K562 (cell line): ENCODE results near the gene R3HDM2. TPM values are rescaled to one million over a fixed set of nuclear protein-coding genes. Genes with fewer than 3 reads are reported as not detected.
"Not testable (repeated sequence)": the region's sequence is repeated elsewhere in the genome, so short reads cannot be mapped to it uniquely, and the experiment has no call there.

Experiments
- ATAC-seq: fragments of 200-7000 bp; cut with Tn5 transposase; 3 replicates; pipeline ENCODE4 v1.9.1; 2020; ENCODE audit warnings: moderate library complexity
- BruUV-seq: library from RNA; stranded (reverse); fragments of 400-500 nt; replicated peaks from 2 replicates; lab custom pipeline; 2021; lab: Mats Ljungman, UMichigan
- CTCF ChIA-PET: fragments of 300-600 bp; formaldehyde crosslinking; extraction: SDS; loops from one replicate; lab custom pipeline; 2021; ENCODE audit warnings: low intra/inter-chr PET ratio; lab: Yijun Ruan, JAX
- POLR2A ChIA-PET: fragments of 300-600, 350-650 bp; sonication (Branson Sonifier 250); formaldehyde crosslinking; extraction: SDS; loops from one replicate; lab custom pipeline; 2021; ENCODE audit warnings: antibody characterized with exemption, inconsistent platforms; lab: Yijun Ruan, JAX
- DNase-seq, 4 experiments: peaks; one replicate each; pipeline versions ENCODE4 v3.0.0 to v3.0.0-alpha.2; 2011 to 2018; ENCODE audit warnings: low spot score in 3 of 4, mixed read lengths in 3 of 4; ENCODE audit errors: extremely low read depth in 1 of 4
- FAIRE-seq: peaks from 2 replicates; lab custom pipeline; 2011; peaks lifted over from hg19 to GRCh38; lab: Jason Lieb, UNC
- H2AFZ ChIP-seq: 2 replicates; pipeline ENCODE4 v1.6.0; 2011; ENCODE audit warnings: low read depth, low read length, control low read depth, inconsistent platforms
- H3K27ac ChIP-seq: fragments of 200-600 bp; 3 replicates; pipeline ENCODE4 v1.8.0; 2011; ENCODE audit warnings: low read depth, mild to moderate bottlenecking, control low read depth, inconsistent platforms, low read length, moderate library complexity, mixed read lengths; ENCODE audit errors: extremely low read depth
- H3K27me3 ChIP-seq, 2 experiments: fragments of 300-600 bp in 1 of 2; 2 replicates in 1 of 2; 3 replicates in 1 of 2; pipeline versions ENCODE4 v1.6.0 to v1.8.0; 2011; ENCODE audit warnings: inconsistent platforms in 2 of 2, low read length in 2 of 2, mild to moderate bottlenecking in 1 of 2, mixed read lengths in 1 of 2, moderate library complexity in 1 of 2; ENCODE audit not compliant: control insufficient read depth in 2 of 2, insufficient read depth in 2 of 2
- H3K36me3 ChIP-seq: fragments of 300-600 bp; 3 replicates; pipeline ENCODE4 v1.8.0; 2011; ENCODE audit warnings: mild to moderate bottlenecking, low read length, inconsistent platforms; ENCODE audit not compliant: control insufficient read depth, insufficient read depth
- H3K4me1 ChIP-seq, 2 experiments: fragments of 200-600 bp in 1 of 2; replicated peaks in 1 of 2; 2 replicates in 1 of 2; 3 replicates in 1 of 2; pipeline versions ENCODE4 v1.5.1 to v1.8.0; 2011; ENCODE audit warnings: inconsistent platforms in 2 of 2, low read length in 2 of 2, mild to moderate bottlenecking in 1 of 2, mixed read lengths in 1 of 2, moderate library complexity in 1 of 2; ENCODE audit not compliant: control insufficient read depth in 2 of 2, insufficient read depth in 2 of 2
- H3K4me2 ChIP-seq: 2 replicates; pipeline ENCODE4 v1.6.1; 2011; ENCODE audit warnings: low read length, control low read depth, inconsistent platforms, mixed read lengths; ENCODE audit not compliant: insufficient read depth
- H3K4me3 ChIP-seq: fragments of 200-600 bp; sonication (generic), shearing (Covaris generic); 2 replicates; pipeline ENCODE4 v1.5.1; 2016; ENCODE audit warnings: control low read depth, inconsistent platforms
- H3K79me2 ChIP-seq: fragments of 200-600 bp; 3 replicates; pipeline ENCODE4 v1.8.0; 2011; ENCODE audit warnings: low read length, inconsistent platforms; ENCODE audit not compliant: control insufficient read depth, insufficient read depth
- H3K9ac ChIP-seq, 2 experiments: 2 replicates each; pipeline versions ENCODE4 v1.6.0 to v1.6.1; 2011; ENCODE audit warnings: low read depth in 2 of 2, low read length in 2 of 2, control low read depth in 1 of 2, inconsistent platforms in 1 of 2, mild to moderate bottlenecking in 1 of 2, mixed read lengths in 1 of 2; ENCODE audit not compliant: insufficient read depth in 1 of 2
- H3K9me1 ChIP-seq: one replicate; pipeline ENCODE4 v1.6.0; 2011; ENCODE audit warnings: inconsistent platforms, mild to moderate bottlenecking, low read length, moderate library complexity; ENCODE audit not compliant: control insufficient read depth, insufficient read depth
- H3K9me3 ChIP-seq: replicated peaks from 2 replicates; pipeline ENCODE4 v1.5.1; 2011; ENCODE audit warnings: low read depth, low read length, inconsistent platforms; ENCODE audit not compliant: control insufficient read depth, insufficient read depth
- H4K20me1 ChIP-seq: replicated peaks from 2 replicates; pipeline ENCODE4 v1.6.1; 2011; ENCODE audit warnings: low read length, inconsistent platforms, mixed read lengths; ENCODE audit not compliant: control insufficient read depth, insufficient read depth
- ETV5 ChIP-seq: sonication (generic); formaldehyde crosslinking; IDR thresholded peaks from 2 replicates; pipeline ENCODE4 v1.4.0; 2020; ENCODE audit warnings: low read depth, mild to moderate bottlenecking, missing genetic modification reagents
- GATAD2B ChIP-seq: fragments of 450-650 bp; IDR thresholded peaks from 2 replicates; pipeline ENCODE4 v1.6.1; 2017; ENCODE audit warnings: mild to moderate bottlenecking, borderline replicate concordance
- HMGN3 ChIP-seq: IDR thresholded peaks from 2 replicates; pipeline ENCODE4 v1.6.1; 2011; ENCODE audit warnings: borderline replicate concordance, low read depth, mild to moderate bottlenecking, mixed read lengths, low read length; ENCODE audit not compliant: insufficient read length; ENCODE audit errors: extremely low read depth
- KLF1 ChIP-seq: fragments of 450-650 bp; IDR thresholded peaks from 2 replicates; pipeline ENCODE4 v1.6.1; 2016; ENCODE audit warnings: missing genetic modification characterization, missing compliant biosample characterization
- MAX ChIP-seq: sonication (generic); formaldehyde crosslinking; IDR thresholded peaks from 2 replicates; pipeline ENCODE4 v1.9.0; 2022; ENCODE audit warnings: mild to moderate bottlenecking, missing genetic modification reagents
- NFYB ChIP-seq: IDR thresholded peaks from 2 replicates; pipeline ENCODE4 v1.6.1; 2011; ENCODE audit warnings: mild to moderate bottlenecking, moderate library complexity; ENCODE audit not compliant: insufficient read length; ENCODE audit errors: extremely low read depth
- PRDM10 ChIP-seq: fragments of 450-650 bp; IDR thresholded peaks from 2 replicates; pipeline ENCODE4 v1.6.1; 2018; ENCODE audit not compliant: partially characterized antibody
- SNIP1 ChIP-seq: fragments of 450-650 bp; IDR thresholded peaks from 2 replicates; pipeline ENCODE4 v1.7.1; 2017; ENCODE audit warnings: low read depth, mild to moderate bottlenecking
- STAT5B ChIP-seq: fragments of 250-450 bp; sonication (Bioruptor Pico); IDR thresholded peaks from 2 replicates; pipeline ENCODE4 v1.8.0; 2021; ENCODE audit warnings: mild to moderate bottlenecking, inconsistent platforms
- TAL1 ChIP-seq: fragments of 450-650 bp; IDR thresholded peaks from 2 replicates; pipeline ENCODE4 v1.6.1; 2016; ENCODE audit warnings: mild to moderate bottlenecking
- ZBTB2 ChIP-seq: fragments of 450-650 bp; IDR thresholded peaks from 2 replicates; pipeline ENCODE4 v1.6.1; 2016; ENCODE audit warnings: antibody characterized with exemption
- ZC3H8 ChIP-seq: fragments of 450-650 bp; IDR thresholded peaks from 2 replicates; pipeline ENCODE4 v1.6.1; 2017
- ZNF384 ChIP-seq: IDR thresholded peaks from 2 replicates; pipeline ENCODE4 v1.6.1; 2012; ENCODE audit warnings: low read depth, low read length, improper control_type of control experiment
- ZNF507 ChIP-seq: conservative IDR thresholded peaks from 2 replicates; pipeline ENCODE4 v1.6.1; 2017; ENCODE audit warnings: missing genetic modification characterization, missing compliant biosample characterization
- WGBS: fragments of 100-300 bp; shearing (Covaris generic); methylation state at CpG from one replicate; pipeline ENCODE4 v1.1.6; 2016; ENCODE audit warnings: low coverage, mixed read lengths; ENCODE audit not compliant: insufficient coverage; ENCODE audit errors: missing lambda C conversion rate; 5-methylcytosine and 5-hydroxymethylcytosine counted together
- in situ Hi-C: fragments of 300-500 bp; cut with MboI; formaldehyde crosslinking; loops from 4 replicates; pipeline ENCODE4 v1.15.0; 2018; ENCODE audit warnings: inconsistent platforms, mixed read lengths
- intact Hi-C: fragments of 100-400 bp; cut with micrococcal nuclease; formaldehyde crosslinking; loops from 2 replicates; pipeline ENCODE4 v1.14.2; 2022
- polyA plus RNA-seq, 8 experiments: library from polyadenylated mRNA; depleted of rRNA in 4 of 8; stranded (reverse) in 5 of 8; unstranded in 3 of 8; fragments of >200 nt; fragmentation: Nextera tagmentation in 2 of 8; fragmentation: Illumina TruSeq in 1 of 8; extraction: Ambion mirVana in 2 of 8; extraction: Trizol in 1 of 8; gene quantifications; 2 replicates each; pipeline versions ENCODE4 v1.2.1 to v1.2.3, GENCODE V29; 2011 to 2014; ENCODE audit warnings: inconsistent platforms in 1 of 8, missing spikeins in 1 of 8
- total RNA-seq, 7 experiments: library from RNA; depleted of rRNA in 6 of 7; stranded (reverse); fragments of >200 nt in 6 of 7; fragmentation: Illumina TruSeq in 2 of 7; extraction: Trizol in 2 of 7; gene quantifications; 2 replicates each; pipeline versions ENCODE4 v1.2.1 to v1.2.3, GENCODE V29; 2011 to 2021; ENCODE audit warnings: low replicate concordance in 1 of 7

Gene R3HDM2
- total and polyA plus RNA-seq, 9 of the 15 experiments (the other 6 are each of a cell fraction or from before 2014, with no cell fraction given), result 3.3 to 18.8 (median 9.0) TPM

GRCh38 chr12:57444744-57445143 lies 13.9 kb upstream of the R3HDM2 start (continued):
- TF ChIP-seq NFYB (no peak), KLF1 (tag) (no peak), MAX (no peak), ETV5 (no peak), ZBTB2 (no peak), HMGN3 (no peak), ZC3H8 (no peak), STAT5B (CRISPR knock-in tag) (no peak), TAL1 (peak; percentile 50; the same call in 1 of the 2 replicates), ZNF507 (no peak), SNIP1 (no peak), GATAD2B (no peak)

GRCh38 chr12:57444337-57444736 lies 13.5 kb upstream of the R3HDM2 start:
- H3K36me3 ChIP-seq, in situ Hi-C loops, H3K27ac ChIP-seq, H3K9me1 ChIP-seq, CTCF ChIA-PET, H3K9ac ChIP-seq, H3K27me3 ChIP-seq, H3K9me3 ChIP-seq, intact Hi-C loops, DNase-seq, H2AFZ ChIP-seq, H3K79me2 ChIP-seq, FAIRE-seq, H3K4me2 ChIP-seq, BruUV-seq, H3K4me3 ChIP-seq, H4K20me1 ChIP-seq, H3K4me1 ChIP-seq: not testable (repeated sequence)
- ATAC-seq, result peak; percentile 38; the same call in 2 of the 3 replicates
- peak; percentile 61 for TF ChIP-seq PRDM10
- peak; percentile 76; the same call in 1 of the 2 replicates for TF ChIP-seq ZNF384
- WGBS, result 4% methylated on average over 2 of the region's 6 CpGs
- POLR2A ChIA-PET, result interaction anchor here (0.6 to 2.1 kb wide), 5 partner anchors 10 to 15 kb away, joined by 3 to 6 read pairs (median 4); partner anchors contain the start of gene INHBE
